Panc1 (cell line): Measurements from ENCODE around the gene SSTR1. TPM values are rescaled to one million over a fixed set of nuclear protein-coding genes. Genes with fewer than 3 reads are reported as not detected.

Experiments used
- ATAC-seq: fragments of 200-7000 bp; cut with Tn5 transposase; 2 replicates; pipeline ENCODE4 v1.9.1; 2020; ENCODE audit warnings: mild to moderate bottlenecking, moderate library complexity
- BruUV-seq: library from RNA; stranded (reverse); fragments of 400-500 nt; replicated peaks from 2 replicates; lab custom pipeline; 2021; lab: Mats Ljungman, UMichigan
- CTCF ChIA-PET: fragments of 300-600 bp; sonication (Branson Sonifier 250); formaldehyde crosslinking; loops from one replicate; lab custom pipeline; 2022; ENCODE audit warnings: antibody characterized with exemption; lab: Charles Lee
- POLR2A ChIA-PET: fragments of 300-600 bp; sonication (Branson Sonifier 250); formaldehyde crosslinking; loops from one replicate; lab custom pipeline; 2022; ENCODE audit warnings: antibody characterized with exemption; lab: Charles Lee
- DNase-seq: peaks from one replicate; pipeline ENCODE4 v3.0.0-alpha.2; 2010; ENCODE audit warnings: low read depth, low spot score
- H3K27ac ChIP-seq: 2 replicates; pipeline ENCODE4 v1.5.1; 2011; ENCODE audit warnings: mild to moderate bottlenecking, low read length, inconsistent platforms
- H3K27me3 ChIP-seq: fragments of 200-500 bp; sonication (Bioruptor generic); 2 replicates; pipeline ENCODE4 v1.6.0; 2014; ENCODE audit warnings: low read length, inconsistent platforms; ENCODE audit not compliant: control insufficient read depth, insufficient read depth
- H3K36me3 ChIP-seq: fragments of 200-500 bp; sonication (Bioruptor generic); 2 replicates; pipeline ENCODE4 v1.5.1; 2014; ENCODE audit warnings: inconsistent platforms, mild to moderate bottlenecking, low read length, moderate library complexity; ENCODE audit not compliant: control insufficient read depth, insufficient read depth
- H3K4me1 ChIP-seq: 2 replicates; pipeline ENCODE4 v1.5.1; 2011; ENCODE audit warnings: inconsistent platforms, mild to moderate bottlenecking, low read length, moderate library complexity; ENCODE audit not compliant: control insufficient read depth, insufficient read depth
- H3K4me3 ChIP-seq, 2 experiments: 2 replicates each; pipeline ENCODE4 v1.5.1; 2011 to 2012; ENCODE audit warnings: low read depth in 2 of 2, low read length in 2 of 2, mild to moderate bottlenecking in 2 of 2, inconsistent platforms in 1 of 2, moderate library complexity in 1 of 2
- H3K9me3 ChIP-seq: fragments of 200-500 bp; sonication (Bioruptor generic); 2 replicates; pipeline ENCODE4 v1.5.1; 2014; ENCODE audit warnings: low read depth, mild to moderate bottlenecking, inconsistent platforms, low read length, moderate library complexity; ENCODE audit not compliant: control insufficient read depth, insufficient read depth
- CTCF ChIP-seq: fragments of 450-650 bp; IDR thresholded peaks from 2 replicates; pipeline ENCODE4 v1.5.1; 2017; ENCODE audit warnings: mild to moderate bottlenecking
- POLR2AphosphoS5 ChIP-seq: IDR thresholded peaks from 2 replicates; pipeline ENCODE4 v1.6.1; 2012; ENCODE audit warnings: mild to moderate bottlenecking, low read depth, low read length, moderate library complexity
- REST ChIP-seq, 2 experiments: IDR thresholded peaks; 2 replicates each; pipeline ENCODE4 v1.6.1; 2011 to 2012; ENCODE audit warnings: low read depth in 2 of 2, control low read depth in 1 of 2, low read length in 1 of 2, mild to moderate bottlenecking in 1 of 2, moderate library complexity in 1 of 2; ENCODE audit not compliant: insufficient read depth in 1 of 2
- SIN3A ChIP-seq: IDR thresholded peaks from 2 replicates; pipeline ENCODE4 v1.6.1; 2012; ENCODE audit warnings: low read depth, mild to moderate bottlenecking, low read length, moderate library complexity, borderline replicate concordance; ENCODE audit not compliant: insufficient read depth
- in situ Hi-C: cut with HindIII; loops from 2 replicates; pipeline ENCODE4 v1.10.0; 2016; ENCODE audit warnings: low sequenced_read_pairs, low pct_unique_long_range_greater_than_20kb
- intact Hi-C: fragments of 100-400 bp; cut with micrococcal nuclease; formaldehyde crosslinking; loops from one replicate; pipeline ENCODE4 v1.10.0; 2022; ENCODE audit not compliant: unreplicated experiment
- total RNA-seq: library from RNA; stranded (reverse); gene quantifications from one replicate; pipeline ENCODE4 v1.2.1, GENCODE V29; 2021; ENCODE audit not compliant: unreplicated experiment

SSTR1 gene
- total RNA-seq, 1 experiment from 2014 or later = not detected

- H3K4me1 ChIP-seq = no peaks in the 10 kb centered on the region
- CTCF ChIA-PET = no interaction called here
Observed at GRCh38 chr14:38186216-38186615, 21.5 kb upstream of the SSTR1 start.

GRCh38 chr14:38187528-38187927 is 20.2 kb upstream of the SSTR1 start:
- no TSS peak for BruUV-seq
- POLR2A ChIA-PET = no interaction called here
- CTCF ChIA-PET = no interaction called here

More at GRCh38 chr14:38186216-38186615, 21.5 kb upstream of the SSTR1 start:
- Histone ChIP-seq H3K9me3 (no peaks in the 10 kb centered on the region), H3K27ac (no peak overlapping the region), H3K4me3 (no peak overlapping the region), H3K27me3 (no peaks in the 10 kb centered on the region), H3K36me3 (no peaks in the 10 kb centered on the region)
- POLR2A ChIA-PET = no interaction called here
- ATAC-seq = no peak
- intact Hi-C loops (no loop called here), in situ Hi-C loops (no loop called here)
- no peak for TF ChIP-seq POLR2AphosphoS5
- DNase-seq = no peak
- no TSS peak for BruUV-seq

More at GRCh38 chr14:38187528-38187927, 20.2 kb upstream of the SSTR1 start:
- no peaks in the 10 kb centered on the region for H3K4me1 ChIP-seq
- H3K4me3 ChIP-seq = no peak overlapping the region
- H3K9me3 ChIP-seq = no peaks in the 10 kb centered on the region
- no peaks in the 10 kb centered on the region for H3K36me3 ChIP-seq
- H3K27me3 ChIP-seq = no peaks in the 10 kb centered on the region
- TF ChIP-seq REST (IDR thresholded peaks at IDR 0.05; ENCODE audit: insufficient read depth in 1 of 2, low read depth in 2 of 2, low read length in 1 of 2) (no peak), POLR2AphosphoS5 (no peak), SIN3A (no peak), CTCF (no peak)
- no peak overlapping the region for H3K27ac ChIP-seq
- intact Hi-C loops = no loop called here
- ATAC-seq (no peak), DNase-seq (no peak)
- in situ Hi-C loops = no loop called here
